Uterine smooth muscle cell (primary cell): Measurements from ENCODE around the gene CD33. TPM values are rescaled to one million over a fixed set of nuclear protein-coding genes. Genes with fewer than 3 reads are reported as not detected.

Source experiments
- total RNA-seq: library from RNA; depleted of rRNA; stranded (reverse); fragments of >200 nt; gene quantifications from 2 replicates; pipeline ENCODE4 v1.2.3, GENCODE V29; 2014

CD33 gene
- total RNA-seq, result 0.22 TPM in 1 of 2 replicates, not detected in the other

GRCh38 chr19:51224898-51225393 lies at the start of gene CD33:
TSS of gene CD33 (plus strand) at chr19:51225080. CDS start at chr19:51225119, 39 bp downstream.

GRCh38 chr19:51250786-51251467 lies 26.0 kb downstream of the CD33 start, which contains the start of gene SIGLECL1:
TSS of gene SIGLECL1 (plus strand) at chr19:51251080. CDS start at chr19:51264073, 12,993 bp downstream.

Other genes with a start within 250 kb of the CD33 start
- not detected in 2 replicates for gene KLK7, start 241.2 kb upstream of the CD33 start, total RNA-seq
- not detected in 2 replicates for gene KLK8, start 223.5 kb upstream of the CD33 start, total RNA-seq
- not detected in 2 replicates for gene KLK10, start 205.4 kb upstream of the CD33 start, total RNA-seq
- not detected in 2 replicates for gene KLK11, start 198.5 kb upstream of the CD33 start, total RNA-seq
- not detected in 2 replicates for gene KLK12, start 190.1 kb upstream of the CD33 start, total RNA-seq
- not detected in 2 replicates for gene KLK13, start 160.0 kb upstream of the CD33 start, total RNA-seq
- gene KLK14, start 142.2 kb upstream of the CD33 start, total RNA-seq, result not detected in 2 replicates
- gene CTU1, start 116.7 kb upstream of the CD33 start, total RNA-seq, result 9.5 and 11.1 TPM in 2 replicates
- 0.44 TPM in 1 of 2 replicates, not detected in the other for gene SIGLEC9, start 100.2 kb upstream of the CD33 start, total RNA-seq
- gene SIGLEC7, start 82.8 kb upstream of the CD33 start, total RNA-seq, result not detected in 2 replicates
- not detected in 2 replicates for gene SIGLECL1, start 26.0 kb downstream of the CD33 start, total RNA-seq
- not detected in 2 replicates for gene IGLON5, start 86.6 kb downstream of the CD33 start, total RNA-seq
- gene VSIG10L, start 117.1 kb downstream of the CD33 start, total RNA-seq, result 0.22 and 0.50 TPM in 2 replicates
- 130 and 137 TPM in 2 replicates for gene ETFB, start 141.3 kb downstream of the CD33 start, total RNA-seq
- gene CLDND2, start 143.9 kb downstream of the CD33 start, total RNA-seq, result not detected in 2 replicates
- not detected in 2 replicates for gene NKG7, start 147.6 kb downstream of the CD33 start, total RNA-seq
- not detected in 2 replicates for gene LIM2, start 162.9 kb downstream of the CD33 start, total RNA-seq
- not detected in 2 replicates for gene C19orf84, start 165.5 kb downstream of the CD33 start, total RNA-seq
- gene SIGLEC10, start 192.6 kb downstream of the CD33 start, total RNA-seq, result not detected in 2 replicates
- not detected in 2 replicates for gene SIGLEC8, start 233.4 kb downstream of the CD33 start, total RNA-seq